Measurements from ENCODE around the gene MISP.

Gene MISP

DNA sequence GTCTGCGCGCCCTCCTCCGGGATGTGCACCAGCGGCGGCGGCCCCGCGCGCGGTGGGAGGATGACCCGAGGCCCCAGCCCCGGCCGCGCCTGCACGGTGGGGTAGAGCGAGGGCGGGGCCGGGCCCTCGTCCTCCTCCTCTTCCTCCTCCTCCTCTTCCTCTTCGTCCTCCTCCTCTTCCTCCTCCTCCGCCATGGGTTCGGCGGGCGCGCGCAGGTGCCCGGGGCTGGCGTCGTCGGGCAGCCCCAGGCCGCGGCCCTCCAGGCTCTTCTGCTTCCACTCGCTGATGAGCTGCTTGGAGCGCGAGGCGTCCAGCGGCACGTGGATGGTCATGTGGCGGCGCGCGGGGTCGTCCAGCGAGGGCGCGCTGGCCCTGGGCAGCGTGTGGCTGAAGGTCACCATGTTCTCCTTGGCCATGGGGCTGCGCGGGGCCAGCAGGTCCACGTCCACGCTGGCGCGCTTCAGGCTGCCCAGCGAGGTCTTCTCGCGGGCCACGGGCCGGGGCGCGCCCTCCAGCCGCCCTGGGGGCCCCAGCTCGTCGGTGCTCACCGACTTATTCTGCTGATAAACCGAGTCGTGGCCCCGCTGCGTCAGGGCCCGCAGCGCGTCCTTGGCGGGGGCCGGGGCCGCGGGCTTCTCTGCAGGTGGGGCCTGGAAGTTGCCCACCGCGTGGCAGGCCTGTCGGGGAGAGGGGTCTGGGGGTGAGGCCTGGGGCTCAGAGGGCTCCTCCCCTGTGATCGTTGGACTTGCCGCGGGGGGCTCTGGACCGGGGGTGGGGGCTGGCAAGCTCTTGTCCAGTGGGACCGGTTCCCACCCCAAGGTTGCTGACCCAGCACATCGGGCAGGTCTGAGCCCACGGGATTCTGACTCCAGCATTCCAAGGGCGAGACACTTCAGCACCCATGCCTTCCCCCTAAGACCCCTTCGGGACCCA, 62.6 kb downstream of the MISP start:
- no peak for DNase-seq
